Rectal smooth muscle tissue (tissue), 1 donor: ENCODE measurements around the gene NVL.
A peak's percentile ranks its signal among the peaks of the same experiment; 100 is the strongest.

Experiments
- H3K27ac ChIP-seq: one replicate; pipeline ENCODE4 v1.7.0; 2013; ENCODE audit warnings: low read depth, low read length, inconsistent platforms
- H3K27me3 ChIP-seq: one replicate; pipeline ENCODE4 v1.7.0; 2013; ENCODE audit warnings: low read length; ENCODE audit not compliant: control insufficient read depth, insufficient read depth
- H3K36me3 ChIP-seq: one replicate; pipeline ENCODE4 v1.7.0; 2013; ENCODE audit warnings: low read length; ENCODE audit not compliant: control insufficient read depth, insufficient read depth
- H3K4me1 ChIP-seq: one replicate; pipeline ENCODE4 v1.7.0; 2013; ENCODE audit warnings: low read length; ENCODE audit not compliant: control insufficient read depth, insufficient read depth
- H3K4me3 ChIP-seq: one replicate; pipeline ENCODE4 v1.7.0; 2013; ENCODE audit warnings: low read length
- H3K9ac ChIP-seq: one replicate; pipeline ENCODE4 v1.7.0; 2013; ENCODE audit warnings: low read length

Gene NVL

DNA sequence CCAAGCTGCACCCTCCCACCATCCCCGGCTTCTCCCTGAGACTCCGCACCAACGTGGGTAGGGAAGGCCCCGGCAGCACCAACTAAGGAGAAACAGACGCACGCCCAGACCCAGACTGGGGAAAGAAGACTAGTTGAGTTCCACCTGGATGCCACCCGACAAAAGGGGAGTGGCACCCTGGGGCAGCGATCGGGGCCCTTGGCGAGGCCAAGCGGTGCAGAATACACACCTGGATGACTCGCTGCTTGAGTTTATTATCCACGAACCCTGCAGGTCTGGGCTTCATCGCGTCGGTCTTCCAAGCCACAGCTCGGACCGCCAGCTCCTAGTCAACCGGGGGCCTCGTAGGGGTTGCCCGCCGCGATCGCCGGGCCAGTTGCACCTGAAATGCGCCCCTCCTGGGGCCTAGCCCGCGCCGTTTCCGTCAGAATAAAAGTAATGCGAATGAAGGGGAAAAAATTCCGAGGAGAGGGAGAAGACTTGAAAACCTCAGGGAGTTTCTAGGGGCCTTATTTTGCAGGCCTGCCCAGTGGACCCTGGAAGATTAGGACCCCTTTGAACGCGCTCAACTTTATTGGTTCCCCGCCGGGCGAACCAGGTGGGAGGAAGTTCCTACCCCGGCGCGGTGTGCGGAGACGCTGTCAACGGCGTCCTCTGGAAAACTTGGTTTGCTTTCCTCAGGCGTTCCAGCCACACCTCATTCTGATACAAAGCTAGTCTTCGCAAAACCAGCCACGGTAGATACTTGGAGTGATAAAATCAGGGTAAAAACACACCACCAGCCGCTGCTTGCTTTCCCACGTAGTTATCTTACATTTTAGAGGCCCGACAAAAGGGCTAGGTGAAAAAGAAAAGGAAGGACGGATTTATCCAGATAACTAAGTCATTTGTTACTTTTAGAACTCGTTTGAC lies at the start of gene NVL:
TSS of gene NVL (minus strand) at position 331 of the 912 bp plus-strand sequence. CDS start at position 286, 45 bp downstream.
- Histone ChIP-seq H3K4me1 (peaks cover 7% of the 10 kb centered on the region), H3K27me3 (no peaks in the 10 kb centered on the region), H3K36me3 (no peaks in the 10 kb centered on the region), H3K9ac (peak within 1 kb of the TSS; percentile 89), H3K27ac (peak within 1 kb of the TSS; percentile 91), H3K4me3 (peak within 1 kb of the TSS; percentile 79)

DNA sequence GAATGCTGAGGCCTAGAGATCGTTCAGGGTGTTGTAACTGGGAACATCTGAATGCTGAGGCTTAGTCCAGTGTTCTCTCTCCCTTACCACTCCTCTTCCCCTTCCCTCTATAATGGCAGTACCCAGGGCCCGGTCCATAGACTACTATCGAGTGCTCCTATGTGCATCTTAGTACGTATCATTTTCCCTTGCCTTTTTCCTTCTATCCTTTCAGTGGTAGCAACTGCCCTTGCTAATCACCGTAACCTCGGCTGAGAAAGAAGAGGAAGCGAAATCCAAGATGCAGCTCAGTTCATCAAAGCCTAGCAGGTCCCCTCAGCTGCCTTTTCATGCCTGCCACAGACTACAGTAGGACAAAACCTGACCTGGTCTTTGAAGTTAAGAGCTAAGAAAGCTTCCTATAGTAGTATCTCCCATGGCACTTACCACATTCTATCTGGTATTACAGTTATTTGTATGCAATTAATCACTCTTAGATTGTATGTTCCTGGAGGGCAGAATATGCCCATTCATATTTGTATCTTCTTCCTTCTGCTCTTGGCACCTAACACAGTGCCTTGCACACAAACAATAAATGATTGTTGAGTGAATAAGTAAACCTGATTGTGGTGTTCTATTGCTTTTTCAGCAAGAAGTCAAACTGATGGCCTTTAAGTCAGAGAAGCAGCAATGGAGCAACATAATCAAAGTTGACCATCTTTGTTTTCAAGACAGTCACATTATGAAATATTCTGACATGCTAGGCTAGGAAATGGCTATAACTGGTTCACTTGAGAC lies 49.1 kb upstream of the NVL start:
- Histone ChIP-seq H3K4me1 (no peaks in the 10 kb centered on the region), H3K9ac (no peak overlapping the region), H3K27me3 (no peaks in the 10 kb centered on the region), H3K27ac (no peak overlapping the region), H3K36me3 (peaks cover 25% of the 10 kb centered on the region), H3K4me3 (no peak overlapping the region)

DNA sequence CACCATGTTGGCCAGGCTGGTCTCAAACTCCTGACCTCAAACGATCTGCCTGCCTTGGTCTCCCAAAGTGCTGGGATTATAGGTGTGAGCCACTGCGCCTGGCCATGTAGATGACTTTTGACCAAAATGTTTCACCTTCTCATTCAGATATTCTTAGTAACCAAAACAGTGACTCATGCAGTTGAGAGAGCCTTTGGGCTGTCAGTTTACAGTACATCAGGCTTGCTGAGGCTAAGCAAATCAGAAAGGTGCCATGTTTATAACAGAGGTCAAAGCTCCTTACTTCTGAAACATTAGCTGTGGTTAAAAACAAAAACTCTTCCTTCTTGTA lies 47.7 kb upstream of the NVL start:
- Histone ChIP-seq H3K9ac (no peak overlapping the region), H3K4me1 (no peaks in the 10 kb centered on the region), H3K4me3 (no peak overlapping the region), H3K27ac (no peak overlapping the region), H3K36me3 (peaks cover 28% of the 10 kb centered on the region), H3K27me3 (no peaks in the 10 kb centered on the region)

DNA sequence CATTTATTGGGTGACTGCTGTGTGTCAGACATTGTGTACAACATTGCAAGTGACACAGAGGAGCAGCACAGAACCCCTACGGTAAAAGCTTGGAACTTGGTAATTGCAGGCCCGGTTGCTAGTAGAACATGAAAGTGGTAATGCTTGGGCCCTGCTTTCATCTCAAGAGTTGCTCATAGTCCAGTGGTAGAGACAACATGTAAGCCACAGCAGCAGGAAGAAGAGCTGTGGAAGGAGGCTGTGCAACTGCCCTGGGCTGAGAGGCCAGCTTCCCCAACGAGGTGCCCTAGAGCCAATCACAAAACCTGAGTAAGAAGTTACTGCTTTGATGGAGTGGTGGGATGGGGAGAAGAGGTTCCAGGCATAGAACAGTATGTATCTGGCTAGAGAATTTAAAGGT lies 45.1 kb upstream of the NVL start:
- H3K4me1 ChIP-seq, result no peaks in the 10 kb centered on the region
- no peaks in the 10 kb centered on the region for H3K27me3 ChIP-seq
- no peak overlapping the region for H3K4me3 ChIP-seq
- no peak overlapping the region for H3K27ac ChIP-seq
- peaks cover 36% of the 10 kb centered on the region for H3K36me3 ChIP-seq
- no peak overlapping the region for H3K9ac ChIP-seq

DNA sequence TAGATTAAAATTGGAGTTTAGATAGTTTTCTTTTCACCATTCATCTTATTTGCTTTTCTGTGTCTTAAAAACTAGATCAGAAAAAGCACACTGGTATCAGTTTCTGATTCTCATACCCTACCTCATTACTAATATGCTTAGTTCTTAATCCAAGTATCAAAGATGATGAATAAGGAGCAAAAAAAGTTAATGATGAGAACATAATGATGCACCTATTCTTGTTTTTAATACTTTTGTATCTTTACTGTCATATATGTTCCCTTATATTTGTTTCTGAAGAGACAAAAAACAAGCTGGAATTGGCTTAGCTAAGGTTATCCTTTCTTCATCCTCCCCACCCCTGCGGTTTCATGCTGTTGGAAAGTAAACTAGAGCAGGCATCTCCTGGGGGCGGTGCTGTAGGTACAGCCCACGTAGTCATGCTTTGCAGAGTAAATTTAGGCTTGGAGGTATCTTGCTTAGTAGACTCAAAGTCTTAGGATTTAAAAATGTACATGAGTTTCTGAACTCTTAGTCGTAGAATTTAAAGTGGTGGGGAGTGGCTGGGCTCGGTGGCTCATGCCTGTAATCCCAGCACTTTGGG lies 43.1 kb upstream of the NVL start:
- H3K4me3 ChIP-seq, result no peak overlapping the region
- no peak overlapping the region for H3K27ac ChIP-seq
- H3K4me1 ChIP-seq, result no peaks in the 10 kb centered on the region
- H3K36me3 ChIP-seq, result peaks cover 29% of the 10 kb centered on the region
- H3K9ac ChIP-seq, result no peak overlapping the region
- no peaks in the 10 kb centered on the region for H3K27me3 ChIP-seq

DNA sequence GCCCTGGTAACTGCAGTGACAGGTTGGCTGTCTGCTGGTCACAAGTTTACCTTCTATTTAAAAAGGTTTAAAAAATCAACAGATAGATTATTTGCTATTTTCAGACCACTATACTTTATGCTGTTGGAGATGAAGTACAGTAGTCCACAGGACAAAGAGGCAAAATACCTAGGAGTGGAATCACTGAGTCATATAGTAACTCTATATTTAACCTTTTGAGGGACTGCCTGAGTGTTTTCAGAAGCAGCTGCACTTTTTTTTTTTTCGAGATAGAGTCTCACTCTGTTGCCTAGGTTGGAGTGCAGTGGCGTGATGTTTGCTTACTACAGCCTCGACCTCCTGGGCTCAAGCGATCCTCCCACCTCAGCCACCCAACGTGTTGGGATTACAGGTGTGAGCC lies 38.4 kb upstream of the NVL start:
- Histone ChIP-seq H3K27me3 (no peaks in the 10 kb centered on the region), H3K4me1 (no peaks in the 10 kb centered on the region), H3K9ac (no peak overlapping the region), H3K36me3 (peaks cover 15% of the 10 kb centered on the region), H3K27ac (no peak overlapping the region), H3K4me3 (no peak overlapping the region)

DNA sequence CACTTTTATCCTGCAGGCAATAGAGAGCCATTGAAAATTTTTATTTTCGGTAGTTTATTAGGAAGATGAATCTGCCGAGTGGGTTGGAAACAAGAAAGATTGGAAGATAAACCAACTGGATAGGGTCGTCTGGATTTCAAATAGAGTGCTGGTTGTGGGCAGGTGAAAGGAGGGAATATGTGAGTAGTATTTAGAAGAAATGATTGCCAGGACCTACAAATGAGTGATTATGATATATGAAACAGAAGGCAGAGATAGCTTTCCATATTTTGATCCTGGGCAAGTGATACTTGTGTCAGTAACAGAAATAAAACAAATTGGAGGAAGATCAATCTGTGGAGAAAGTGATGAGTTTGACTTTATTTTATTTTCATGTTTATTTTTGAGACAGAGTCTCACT lies 29.2 kb upstream of the NVL start:
- H3K4me1 ChIP-seq, result peaks cover 11% of the 10 kb centered on the region
- no peak overlapping the region for H3K9ac ChIP-seq
- H3K27ac ChIP-seq, result no peak overlapping the region
- no peaks in the 10 kb centered on the region for H3K27me3 ChIP-seq
- no peak overlapping the region for H3K4me3 ChIP-seq
- H3K36me3 ChIP-seq, result no peaks in the 10 kb centered on the region

DNA sequence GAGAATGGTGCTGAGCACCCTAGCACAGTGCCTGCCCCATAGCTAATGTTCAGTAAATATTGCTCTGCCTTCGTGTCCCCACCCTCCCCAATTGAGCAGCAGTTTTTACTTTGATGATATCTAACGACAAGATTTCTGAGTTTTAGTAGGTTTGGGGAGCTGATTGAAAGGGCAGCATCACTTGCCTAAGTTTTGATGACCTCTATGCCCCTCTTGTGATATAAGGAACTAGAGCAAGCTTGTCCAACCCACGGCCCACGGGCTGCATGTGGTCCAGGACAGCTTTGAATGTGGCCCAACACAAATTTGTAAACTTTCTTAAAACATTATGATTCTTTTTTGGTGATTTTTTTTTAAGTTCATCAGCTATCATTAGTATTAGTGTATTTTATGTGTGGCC lies 28.3 kb upstream of the NVL start:
- peak overlapping the region; percentile 7 for H3K27ac ChIP-seq
- H3K4me1 ChIP-seq, result peaks cover 11% of the 10 kb centered on the region
- peak overlapping the region; percentile 79 for H3K4me3 ChIP-seq
- no peaks in the 10 kb centered on the region for H3K36me3 ChIP-seq
- H3K27me3 ChIP-seq, result no peaks in the 10 kb centered on the region
- no peak overlapping the region for H3K9ac ChIP-seq

DNA sequence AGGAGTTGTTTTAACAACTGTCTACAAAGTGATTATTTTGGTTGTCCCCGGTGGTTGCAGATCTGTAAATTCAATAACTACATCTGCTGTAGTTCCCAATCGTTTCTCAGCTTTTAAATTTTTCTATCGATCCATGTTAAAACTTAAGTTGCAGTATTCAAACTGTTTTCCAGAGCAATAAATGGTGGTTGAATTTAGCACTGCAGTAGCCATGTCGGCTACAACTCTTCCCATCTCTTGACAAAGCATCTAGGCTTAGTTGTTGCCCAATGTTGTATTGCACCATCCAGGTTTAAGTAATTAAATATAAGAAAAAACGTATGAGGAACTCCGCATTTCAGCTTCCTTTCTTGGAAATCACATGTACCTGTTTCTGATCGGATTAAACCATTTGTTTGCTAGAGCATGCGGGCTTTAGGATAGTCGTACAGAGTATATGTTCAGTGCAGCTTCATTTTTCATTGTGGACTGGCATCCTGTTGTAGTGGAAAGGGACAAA lies 27.7 kb upstream of the NVL start:
- H3K9ac ChIP-seq, result peak overlapping the region; percentile 84
- peak overlapping the region; percentile 82 for H3K27ac ChIP-seq
- H3K27me3 ChIP-seq, result no peaks in the 10 kb centered on the region

DNA sequence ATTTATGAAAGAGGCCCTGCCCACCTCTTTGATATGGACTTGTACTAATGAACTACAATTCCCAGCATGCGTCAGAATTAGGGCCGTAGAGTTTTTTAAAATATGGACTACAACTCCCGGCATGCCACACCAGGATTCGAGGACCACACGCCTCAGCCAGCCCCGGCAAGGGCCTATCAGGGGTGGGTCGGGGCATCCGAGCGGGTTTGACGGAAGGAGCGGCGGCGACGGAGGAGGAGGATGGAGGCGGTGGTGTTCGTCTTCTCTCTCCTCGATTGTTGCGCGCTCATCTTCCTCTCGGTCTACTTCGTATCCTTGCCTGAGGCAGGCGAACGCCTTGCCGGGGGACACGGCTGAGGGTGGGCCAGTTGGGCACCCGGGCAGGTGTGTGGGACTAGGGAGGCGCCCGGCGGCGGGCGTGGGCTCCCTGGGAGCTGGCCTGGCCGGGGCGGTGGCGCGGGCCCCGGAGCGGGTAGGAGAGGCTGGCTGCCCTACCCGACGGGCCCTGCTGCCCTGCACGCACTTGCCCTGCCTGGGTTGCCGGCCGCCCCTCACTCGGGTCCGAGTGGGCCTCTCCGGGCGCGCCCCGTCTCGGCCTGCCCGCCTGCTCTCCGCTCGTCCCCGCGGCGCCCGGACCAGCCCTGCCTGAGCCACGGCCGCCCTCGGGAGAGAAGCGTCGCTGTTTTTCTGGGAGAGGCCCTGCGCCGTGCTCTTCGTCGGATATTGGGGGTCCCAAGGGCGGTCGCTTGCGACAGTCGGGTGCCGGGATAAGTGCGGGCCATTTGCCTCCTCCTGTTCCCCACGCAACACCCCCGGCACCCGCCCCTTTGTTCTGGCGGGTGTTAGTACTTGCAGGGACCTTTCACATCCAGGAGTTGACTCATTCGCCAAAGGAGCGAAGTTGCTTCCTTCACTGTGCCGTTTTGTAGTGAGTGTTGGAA lies 27.0 kb upstream of the NVL start, which contains the start of gene CNIH4:
TSS of gene CNIH4 (plus strand) at position 195 of the 941 bp plus-strand sequence. CDS start at position 241, 46 bp downstream.
- Histone ChIP-seq H3K9ac (peak within 1 kb of the TSS; percentile 84), H3K4me3 (peak within 1 kb of the TSS; percentile 79), H3K27ac (peak within 1 kb of the TSS; percentile 82), H3K4me1 (peaks cover 11% of the 10 kb centered on the region), H3K36me3 (no peaks in the 10 kb centered on the region), H3K27me3 (no peaks in the 10 kb centered on the region)

More for the DNA sequence above, 27.7 kb upstream of the NVL start:
- Histone ChIP-seq H3K36me3 (no peaks in the 10 kb centered on the region), H3K4me1 (peaks cover 11% of the 10 kb centered on the region), H3K4me3 (peak overlapping the region; percentile 79)

DNA sequence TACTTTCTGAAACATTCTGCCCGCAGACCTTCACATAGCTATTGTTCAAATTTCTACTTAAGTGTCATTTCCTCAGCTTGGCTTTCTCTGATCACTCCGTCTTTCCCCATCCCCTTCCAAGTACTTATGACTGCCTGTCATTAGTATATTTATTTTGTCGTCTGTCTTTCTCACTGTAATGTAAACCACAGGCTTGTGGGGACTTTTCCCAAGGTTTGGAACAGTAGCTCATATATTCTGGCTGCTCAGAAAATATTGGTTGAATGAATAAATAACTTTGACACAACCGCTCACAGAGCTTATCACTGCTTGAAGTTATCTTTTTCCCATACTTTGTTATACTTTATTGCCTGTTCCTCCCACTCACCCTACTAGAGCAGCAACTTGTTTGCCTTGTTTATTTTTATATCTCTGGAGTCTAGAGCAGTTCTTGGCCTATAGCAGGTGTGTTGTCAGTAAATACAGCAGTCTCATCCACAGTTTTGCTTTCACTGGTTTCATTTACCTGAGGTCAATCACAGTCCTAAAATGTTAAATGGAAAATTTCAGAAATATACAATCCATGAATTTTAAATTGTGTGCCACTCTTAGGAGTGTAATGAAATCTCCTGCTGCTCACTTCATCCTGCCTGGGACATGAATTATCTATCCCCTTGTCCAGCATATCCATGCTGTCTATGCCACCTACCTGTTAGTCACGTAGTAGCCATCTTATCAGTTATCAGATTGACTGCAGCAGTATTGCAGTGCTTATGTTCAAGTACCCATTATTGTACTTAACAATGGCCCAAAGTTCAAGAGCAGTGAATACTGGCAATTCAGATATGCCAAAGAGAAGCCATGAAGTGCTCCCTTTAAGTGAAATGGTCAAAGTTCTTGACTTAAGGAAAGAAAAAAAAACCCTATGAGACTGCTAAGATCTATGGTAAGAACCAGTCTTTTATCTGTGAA lies 24.3 kb upstream of the NVL start:
- no peaks in the 10 kb centered on the region for H3K36me3 ChIP-seq
- H3K27ac ChIP-seq, result no peak overlapping the region
- no peak overlapping the region for H3K4me3 ChIP-seq
- no peak overlapping the region for H3K9ac ChIP-seq
- no peaks in the 10 kb centered on the region for H3K27me3 ChIP-seq
- H3K4me1 ChIP-seq, result peaks cover 10% of the 10 kb centered on the region
